ENCODE measurements around the gene SKP2. TPM values are rescaled to one million over a fixed set of nuclear protein-coding genes. Genes with fewer than 3 reads are reported as not detected.

SKP2 gene
- total RNA-seq, 1 donor: 7.6 TPM

- Histone ChIP-seq H3K9me3 (ENCODE audit: low read depth, low read length) (no peaks in the 10 kb centered on the region), H3K4me1 (ENCODE audit: insufficient read depth, low read length) (peaks cover 26% of the 10 kb centered on the region), H3K4me3 (ENCODE audit: low read length) (peak overlapping the region; percentile 89), H3K27me3 (ENCODE audit: insufficient read depth, low read length) (no peaks in the 10 kb centered on the region)
These were observed 1.1 kb upstream of the SKP2 start for GRCh38 chr5:36150676-36151433.

DNA sequence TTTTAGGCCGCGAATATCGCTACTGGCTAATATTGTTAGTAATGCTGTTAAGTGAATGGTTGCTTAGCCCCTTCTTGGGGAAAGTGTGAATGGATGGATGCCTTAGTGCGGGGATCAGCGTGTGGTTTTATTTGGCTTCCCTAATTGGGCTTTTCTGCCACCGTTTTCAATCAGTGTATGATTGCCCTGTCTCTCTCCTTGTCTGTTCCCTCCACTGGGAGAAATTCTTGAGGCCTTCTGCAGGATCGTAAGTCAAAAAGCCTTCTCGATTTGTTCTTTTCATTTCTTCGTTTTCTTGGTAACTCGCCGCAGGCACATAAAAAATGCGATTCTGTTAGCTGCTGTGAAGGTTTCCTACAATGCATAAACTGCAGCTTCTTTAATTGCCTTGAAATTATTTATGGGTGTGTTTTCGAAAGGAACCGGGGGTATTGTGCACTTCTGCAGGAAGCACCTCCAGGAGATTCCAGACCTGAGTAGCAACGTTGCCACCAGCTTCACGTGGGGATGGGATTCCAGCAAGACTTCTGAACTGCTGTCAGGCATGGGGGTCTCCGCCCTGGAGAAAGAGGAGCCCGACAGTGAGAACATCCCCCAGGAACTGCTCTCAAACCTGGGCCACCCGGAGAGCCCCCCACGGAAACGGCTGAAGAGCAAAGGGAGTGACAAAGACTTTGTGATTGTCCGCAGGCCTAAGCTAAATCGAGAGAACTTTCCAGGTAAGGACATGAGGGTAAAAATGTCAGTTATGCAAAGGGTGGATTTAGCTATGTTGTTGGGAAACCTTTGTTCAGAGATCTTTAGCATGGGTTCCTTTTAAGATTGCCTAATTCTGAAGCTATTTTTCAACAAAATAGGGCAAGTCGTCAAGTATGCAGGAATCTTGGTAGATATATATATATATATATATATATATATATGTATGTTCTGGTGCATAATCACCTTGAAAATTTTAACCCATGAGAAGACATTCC lies 700 bp downstream of the SKP2 start:
- peak overlapping the region; percentile 89 for H3K4me3 ChIP-seq (ENCODE audit: low read length)
- no peaks in the 10 kb centered on the region for H3K9me3 ChIP-seq (ENCODE audit: low read depth, low read length)
- peaks cover 30% of the 10 kb centered on the region for H3K4me1 ChIP-seq (ENCODE audit: insufficient read depth, low read length)
- H3K27me3 ChIP-seq (ENCODE audit: insufficient read depth, low read length): no peaks in the 10 kb centered on the region

GRCh38 chr5:36153298-36153677 lies 1.4 kb downstream of the SKP2 start:
- Histone ChIP-seq H3K27me3 (ENCODE audit: insufficient read depth, low read length) (no peaks in the 10 kb centered on the region), H3K4me3 (ENCODE audit: low read length) (no peak overlapping the region), H3K4me1 (ENCODE audit: insufficient read depth, low read length) (peaks cover 37% of the 10 kb centered on the region), H3K9me3 (ENCODE audit: low read depth, low read length) (no peaks in the 10 kb centered on the region)

- Histone ChIP-seq H3K4me1 (ENCODE audit: insufficient read depth, low read length) (peaks cover 38% of the 10 kb centered on the region), H3K27me3 (ENCODE audit: insufficient read depth, low read length) (no peaks in the 10 kb centered on the region)
These were observed 1.8 kb downstream of the SKP2 start for GRCh38 chr5:36153726-36154125.

DNA sequence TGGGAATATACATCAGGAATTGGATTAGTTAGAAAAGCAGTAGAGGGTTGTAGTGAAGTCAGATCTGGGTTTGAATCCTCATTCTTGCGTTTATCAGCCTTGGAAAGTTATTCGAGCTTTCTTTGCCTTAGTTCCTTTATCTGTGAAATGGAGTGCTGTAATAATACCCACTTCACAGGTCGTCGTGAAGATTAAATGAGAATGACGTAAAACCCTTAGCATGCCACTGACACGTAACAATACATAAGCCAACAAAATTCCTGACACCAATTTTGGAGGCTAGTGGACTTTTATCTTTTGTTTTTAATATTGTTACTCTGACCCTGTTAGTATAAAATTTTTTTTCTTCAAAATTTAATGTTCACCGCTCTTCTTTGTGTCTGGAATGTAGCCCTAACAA lies 3.4 kb downstream of the SKP2 start:
- no peak overlapping the region for H3K4me3 ChIP-seq (ENCODE audit: low read length)
- no peaks in the 10 kb centered on the region for H3K27me3 ChIP-seq (ENCODE audit: insufficient read depth, low read length)
- H3K4me1 ChIP-seq (ENCODE audit: insufficient read depth, low read length): peaks cover 38% of the 10 kb centered on the region
- H3K9me3 ChIP-seq (ENCODE audit: low read depth, low read length): no peaks in the 10 kb centered on the region

More at GRCh38 chr5:36153726-36154125, 1.8 kb downstream of the SKP2 start:
- Histone ChIP-seq H3K4me3 (ENCODE audit: low read length) (no peak overlapping the region), H3K9me3 (ENCODE audit: low read depth, low read length) (no peaks in the 10 kb centered on the region)

DNA sequence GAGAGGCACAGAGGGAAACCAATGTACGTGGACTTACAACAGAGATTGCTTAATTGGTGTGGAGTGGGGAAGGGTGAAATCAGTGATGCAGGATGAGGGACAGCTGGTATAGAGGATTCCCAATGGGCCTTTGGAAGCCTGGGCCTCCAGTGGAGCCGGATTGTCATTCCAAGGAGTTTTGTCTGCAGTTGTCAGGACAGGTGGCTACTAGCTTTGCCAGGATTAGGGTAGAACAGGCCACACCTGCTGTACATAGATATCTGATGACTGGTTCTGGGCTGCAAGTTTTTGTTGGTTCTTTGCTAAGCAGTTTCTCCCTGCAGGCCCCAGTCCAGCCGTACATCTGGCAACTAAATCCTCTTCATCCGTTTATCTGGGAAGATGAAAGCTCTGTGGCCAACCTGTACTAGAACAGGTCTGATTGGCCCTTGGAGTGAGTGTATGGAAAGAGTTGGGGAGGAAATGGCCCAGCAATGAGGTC lies 4.2 kb downstream of the SKP2 start:
- H3K9me3 ChIP-seq (ENCODE audit: low read depth, low read length): no peaks in the 10 kb centered on the region
- peaks cover 29% of the 10 kb centered on the region for H3K4me1 ChIP-seq (ENCODE audit: insufficient read depth, low read length)
- no peaks in the 10 kb centered on the region for H3K27me3 ChIP-seq (ENCODE audit: insufficient read depth, low read length)
- no peak overlapping the region for H3K4me3 ChIP-seq (ENCODE audit: low read length)

DNA sequence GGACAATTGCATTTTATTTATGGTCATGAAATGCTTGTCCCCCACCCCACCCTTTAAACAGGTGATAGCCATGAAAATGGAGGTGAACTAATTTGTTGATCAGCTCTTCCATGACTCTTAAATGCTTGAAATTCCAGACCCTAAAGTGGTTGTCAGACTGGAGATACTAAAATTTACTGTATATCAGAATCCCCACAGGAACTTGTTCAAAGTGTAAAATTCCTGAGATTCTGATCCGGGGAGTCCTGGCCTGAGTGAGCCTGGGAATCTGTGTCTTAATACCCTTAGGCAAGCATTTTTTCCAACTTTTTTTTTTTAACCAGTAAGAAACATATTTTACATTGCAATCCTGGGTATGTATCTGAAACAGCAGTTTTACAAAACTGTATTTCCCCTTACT lies 4.7 kb downstream of the SKP2 start:
- no peaks in the 10 kb centered on the region for H3K9me3 ChIP-seq (ENCODE audit: low read depth, low read length)
- H3K27me3 ChIP-seq (ENCODE audit: insufficient read depth, low read length): no peaks in the 10 kb centered on the region

DNA sequence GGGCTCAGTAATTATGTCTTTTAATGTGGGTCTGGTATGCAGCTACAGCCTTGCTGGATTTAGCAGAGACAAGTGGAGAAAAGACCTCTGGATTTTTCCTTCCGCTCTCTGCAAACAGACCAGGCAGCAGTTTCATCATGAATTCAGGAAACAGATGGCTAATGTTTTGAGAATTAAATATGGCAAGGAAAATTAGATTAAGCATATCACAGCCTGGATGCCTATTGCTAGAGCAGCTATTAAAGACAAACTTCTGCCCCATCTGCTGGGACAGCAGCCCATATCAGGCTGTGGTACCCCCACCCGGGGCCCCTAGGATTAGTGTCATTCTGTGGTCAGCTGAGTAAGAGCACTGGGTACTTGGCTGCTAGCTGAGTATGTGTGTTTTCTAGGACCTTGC lies 6.2 kb downstream of the SKP2 start:
- no peaks in the 10 kb centered on the region for H3K27me3 ChIP-seq (ENCODE audit: insufficient read depth, low read length)
- no peaks in the 10 kb centered on the region for H3K9me3 ChIP-seq (ENCODE audit: low read depth, low read length)
- peaks cover 18% of the 10 kb centered on the region for H3K4me1 ChIP-seq (ENCODE audit: insufficient read depth, low read length)
- no peak overlapping the region for H3K4me3 ChIP-seq (ENCODE audit: low read length)

More for the DNA sequence above, 4.7 kb downstream of the SKP2 start:
- H3K4me3 ChIP-seq (ENCODE audit: low read length): no peak overlapping the region
- H3K4me1 ChIP-seq (ENCODE audit: insufficient read depth, low read length): peaks cover 27% of the 10 kb centered on the region

GRCh38 chr5:36160617-36161016 lies 8.7 kb downstream of the SKP2 start:
- no peak overlapping the region for H3K4me3 ChIP-seq (ENCODE audit: low read length)
- no peaks in the 10 kb centered on the region for H3K9me3 ChIP-seq (ENCODE audit: low read depth, low read length)
- H3K27me3 ChIP-seq (ENCODE audit: insufficient read depth, low read length): no peaks in the 10 kb centered on the region
- H3K4me1 ChIP-seq (ENCODE audit: insufficient read depth, low read length): peaks cover 11% of the 10 kb centered on the region

- H3K4me3 ChIP-seq (ENCODE audit: low read length): no peak overlapping the region
- H3K9me3 ChIP-seq (ENCODE audit: low read depth, low read length): no peaks in the 10 kb centered on the region
- peaks cover 11% of the 10 kb centered on the region for H3K4me1 ChIP-seq (ENCODE audit: insufficient read depth, low read length)
- no peaks in the 10 kb centered on the region for H3K27me3 ChIP-seq (ENCODE audit: insufficient read depth, low read length)
These were observed 9.4 kb downstream of the SKP2 start for GRCh38 chr5:36161361-36161760.

DNA sequence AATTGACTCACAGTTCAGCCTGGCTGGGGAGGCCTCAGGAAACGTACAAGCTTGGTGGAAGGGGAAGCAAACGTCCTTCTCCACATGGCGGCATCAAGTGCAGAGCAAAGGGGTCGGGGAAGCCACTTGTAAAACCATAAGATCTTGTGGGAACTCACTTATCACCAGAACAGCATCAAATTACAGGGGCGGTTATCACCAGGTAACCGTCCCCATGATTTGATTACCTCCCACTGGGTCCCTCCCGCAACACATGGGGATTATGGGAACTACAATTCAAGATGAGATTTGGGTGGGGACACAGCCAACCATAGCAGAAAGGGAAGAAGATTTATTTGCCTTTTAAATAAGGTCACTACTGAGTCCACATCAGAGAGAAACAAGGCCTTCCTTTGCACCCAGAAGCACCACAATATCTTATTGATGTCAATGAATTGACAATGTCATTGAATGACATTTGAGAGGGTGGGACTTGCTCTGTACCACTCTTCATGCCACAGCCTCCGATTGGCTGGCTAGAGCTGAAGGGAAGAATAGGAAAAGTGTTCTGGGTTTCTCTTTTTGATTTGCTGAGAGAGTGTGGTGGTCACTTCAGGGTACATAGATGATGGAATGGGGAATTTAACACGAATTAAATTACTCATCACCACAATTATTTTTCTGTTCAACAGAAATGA lies 11.0 kb downstream of the SKP2 start:
- no peaks in the 10 kb centered on the region for H3K9me3 ChIP-seq (ENCODE audit: low read depth, low read length)
- H3K27me3 ChIP-seq (ENCODE audit: insufficient read depth, low read length): no peaks in the 10 kb centered on the region
- H3K4me1 ChIP-seq (ENCODE audit: insufficient read depth, low read length): peaks cover 4% of the 10 kb centered on the region
- no peak overlapping the region for H3K4me3 ChIP-seq (ENCODE audit: low read length)

GRCh38 chr5:36164461-36164860 lies 12.6 kb downstream of the SKP2 start:
- Histone ChIP-seq H3K4me3 (ENCODE audit: low read length) (no peak overlapping the region), H3K4me1 (ENCODE audit: insufficient read depth, low read length) (no peaks in the 10 kb centered on the region), H3K9me3 (ENCODE audit: low read depth, low read length) (no peaks in the 10 kb centered on the region), H3K27me3 (ENCODE audit: insufficient read depth, low read length) (no peaks in the 10 kb centered on the region)

- H3K4me1 ChIP-seq (ENCODE audit: insufficient read depth, low read length): no peaks in the 10 kb centered on the region
- H3K4me3 ChIP-seq (ENCODE audit: low read length): no peak overlapping the region
These were observed 16.8 kb downstream of the SKP2 start for GRCh38 chr5:36168737-36169136.

DNA sequence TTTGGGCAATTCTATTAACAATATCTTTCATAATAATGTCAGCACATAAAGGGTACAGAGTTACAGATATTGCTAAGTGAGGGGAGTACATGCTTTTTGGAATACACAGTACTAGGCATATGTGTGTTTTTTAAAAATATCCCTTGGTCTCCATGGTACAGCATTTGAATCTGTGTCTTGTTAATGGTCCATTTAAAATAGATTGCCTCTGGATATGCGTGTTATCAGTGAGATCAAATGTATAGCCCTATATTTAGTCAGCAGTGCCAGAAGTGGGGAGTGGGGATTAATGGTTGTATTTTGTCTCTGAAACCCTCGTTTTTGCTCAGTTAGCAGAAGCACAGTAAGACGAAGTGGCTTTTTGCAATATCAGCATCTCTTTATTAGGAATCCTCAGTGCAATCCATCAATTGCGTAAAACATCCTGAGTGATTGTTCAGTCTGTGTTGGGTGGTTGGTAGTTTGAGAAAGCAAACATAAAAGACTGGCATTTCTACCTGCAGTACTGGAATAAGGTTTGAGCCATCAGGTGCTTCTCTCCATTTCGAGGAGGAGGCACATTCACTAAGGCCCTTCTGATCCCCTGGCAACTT lies 19.0 kb downstream of the SKP2 start:
- H3K27me3 ChIP-seq (ENCODE audit: insufficient read depth, low read length): no peaks in the 10 kb centered on the region
- H3K4me3 ChIP-seq (ENCODE audit: low read length): no peak overlapping the region
- H3K9me3 ChIP-seq (ENCODE audit: low read depth, low read length): no peaks in the 10 kb centered on the region
- H3K4me1 ChIP-seq (ENCODE audit: insufficient read depth, low read length): no peaks in the 10 kb centered on the region

More at GRCh38 chr5:36168737-36169136, 16.8 kb downstream of the SKP2 start:
- Histone ChIP-seq H3K9me3 (ENCODE audit: low read depth, low read length) (no peaks in the 10 kb centered on the region), H3K27me3 (ENCODE audit: insufficient read depth, low read length) (no peaks in the 10 kb centered on the region)

Measured in mononuclear cell (primary cell).